NT2/D1 (cell line): ENCODE data around the gene CST4.
"Not testable (repeated sequence)": the region's sequence is repeated elsewhere in the genome, so short reads cannot be mapped to it uniquely, and the experiment has no call there.

Source experiments
- SUZ12 ChIP-seq: IDR thresholded peaks from 2 replicates; pipeline ENCODE4 v1.6.1; 2011; ENCODE audit not compliant: insufficient read length, insufficient read depth; ENCODE audit errors: extremely low read depth
- YY1 ChIP-seq: IDR thresholded peaks from 2 replicates; pipeline ENCODE4 v1.6.1; 2011; ENCODE audit not compliant: insufficient read length, insufficient read depth
- ZNF274 ChIP-seq: IDR thresholded peaks from 2 replicates; pipeline ENCODE4 v1.6.1; 2011; ENCODE audit warnings: mild to moderate bottlenecking, low read depth, low read length

GRCh38 chr20:23694178-23695067 is 5.6 kb upstream of the CST4 start:
- TF ChIP-seq YY1, ZNF274, SUZ12: not testable (repeated sequence)
